Right lobe of liver (tissue), 6 donors: ENCODE measurements around the gene DRAM1. TPM values are rescaled to one million over a fixed set of nuclear protein-coding genes. Genes with fewer than 3 reads are reported as not detected.
"Not testable (repeated sequence)": the region's sequence is repeated elsewhere in the genome, so short reads cannot be mapped to it uniquely, and the experiment has no call there.

Source experiments
- ATAC-seq, 4 donors: fragments of 200-7000 bp; cut with Tn5 transposase; one replicate each; pipeline ENCODE4 v1.9.1; 2020; ENCODE audit warnings: mild to moderate bottlenecking in 4 of 4, moderate library complexity in 4 of 4
- DNase-seq, 3 donors: peaks; one replicate each; pipeline ENCODE4 v3.0.0-alpha.2; 2020
- H3K27ac ChIP-seq, 3 donors: fragments of 200-600 bp; one replicate each; pipeline ENCODE4 v1.8.0; 2022
- H3K27me3 ChIP-seq, 2 donors: fragments of 200-600 bp; one replicate each; pipeline ENCODE4 v1.8.0; 2022
- H3K36me3 ChIP-seq, 4 donors: fragments of 200-600 bp; sonication (generic) in 1 of 4; one replicate each; pipeline versions ENCODE4 v1.5.1 to v1.8.0; 2017 to 2022; ENCODE audit warnings: control low read depth in 1 of 4
- H3K4me1 ChIP-seq, 4 donors: fragments of 200-600 bp; sonication (generic) in 1 of 4; one replicate each; pipeline versions ENCODE4 v1.5.1 to v1.8.0; 2017 to 2022; ENCODE audit warnings: control low read depth in 1 of 4
- H3K4me3 ChIP-seq, 3 donors: fragments of 200-600 bp; one replicate each; pipeline ENCODE4 v1.8.0; 2022
- H3K9me3 ChIP-seq, 4 donors: fragments of 200-600 bp; sonication (generic) in 1 of 4; one replicate each; pipeline versions ENCODE4 v1.5.1 to v1.8.0; 2017 to 2022; ENCODE audit warnings: control low read depth in 1 of 4
- CTCF ChIP-seq, 4 donors: fragments of 200-600 bp in 3 of 4; fragments of 450-650 bp in 1 of 4; IDR thresholded peaks; one replicate each; pipeline versions ENCODE4 v1.5.1 to v1.8.0; 2016 to 2022; ENCODE audit warnings: antibody characterized with exemption in 4 of 4, mild to moderate bottlenecking in 2 of 4
- POLR2A ChIP-seq: fragments of 450-650 bp; IDR thresholded peaks from one replicate; pipeline ENCODE4 v1.6.1; 2017; ENCODE audit warnings: antibody characterized with exemption, mild to moderate bottlenecking
- WGBS: methylation state at CpG from one replicate; pipeline ENCODE4 v1.1.6; 2018; ENCODE audit warnings: low coverage, low lambda C conversion rate; ENCODE audit not compliant: insufficient coverage; ENCODE audit errors: missing lambda C conversion rate; 5-methylcytosine and 5-hydroxymethylcytosine counted together
- intact Hi-C, 2 donors: fragments of 100-400 bp; cut with DNase I; formaldehyde crosslinking; loops; one replicate each; pipeline versions ENCODE4 v1.11.2 to v1.14.1; 2022
- total RNA-seq, 6 experiments: library from RNA; depleted of rRNA in 2 of 6; stranded (reverse); fragments of >200 nt in 2 of 6; fragmentation: NEBNext Ultra II Directional in 3 of 6; extraction: Animal tissue kit (Norgen Biotek cat#: 25700) in 3 of 6; gene quantifications; one replicate each; pipeline versions ENCODE4 v1.1.0 to v1.2.4, GENCODE V29; 2016 to 2023
- donor health status: DM: no; HTN: yes; CAD: no.
- donor health status: DM: no; HTN: no; CAD: no.
- donor health status: DM: no; HTN: no; CAD: no.
- donor health status: DM: no; HTN: yes; CAD: no.
- donor health status: DM: no; HTN: yes; CAD: no.

The DRAM1 gene
- total RNA-seq, 6 experiments from 2014 or later = 2.2 to 11.3 (median 4.3) TPM

GRCh38 chr12:101863981-101864380, 13.4 kb upstream of the DRAM1 start:
- no peaks in the 10 kb centered on the region for H3K36me3 ChIP-seq
- DNase-seq (no peak), ATAC-seq (no peak)
- H3K9me3 ChIP-seq = no peaks in the 10 kb centered on the region
- no peaks in the 10 kb centered on the region for H3K27me3 ChIP-seq
- no peak for TF ChIP-seq POLR2A
- no peak for TF ChIP-seq CTCF (IDR thresholded peaks at IDR 0.05)
- intact Hi-C loops = no loop called here
- H3K4me1 ChIP-seq = no peaks in the 10 kb centered on the region
- H3K27ac ChIP-seq = no peak overlapping the region
- no peak overlapping the region for H3K4me3 ChIP-seq

DNA sequence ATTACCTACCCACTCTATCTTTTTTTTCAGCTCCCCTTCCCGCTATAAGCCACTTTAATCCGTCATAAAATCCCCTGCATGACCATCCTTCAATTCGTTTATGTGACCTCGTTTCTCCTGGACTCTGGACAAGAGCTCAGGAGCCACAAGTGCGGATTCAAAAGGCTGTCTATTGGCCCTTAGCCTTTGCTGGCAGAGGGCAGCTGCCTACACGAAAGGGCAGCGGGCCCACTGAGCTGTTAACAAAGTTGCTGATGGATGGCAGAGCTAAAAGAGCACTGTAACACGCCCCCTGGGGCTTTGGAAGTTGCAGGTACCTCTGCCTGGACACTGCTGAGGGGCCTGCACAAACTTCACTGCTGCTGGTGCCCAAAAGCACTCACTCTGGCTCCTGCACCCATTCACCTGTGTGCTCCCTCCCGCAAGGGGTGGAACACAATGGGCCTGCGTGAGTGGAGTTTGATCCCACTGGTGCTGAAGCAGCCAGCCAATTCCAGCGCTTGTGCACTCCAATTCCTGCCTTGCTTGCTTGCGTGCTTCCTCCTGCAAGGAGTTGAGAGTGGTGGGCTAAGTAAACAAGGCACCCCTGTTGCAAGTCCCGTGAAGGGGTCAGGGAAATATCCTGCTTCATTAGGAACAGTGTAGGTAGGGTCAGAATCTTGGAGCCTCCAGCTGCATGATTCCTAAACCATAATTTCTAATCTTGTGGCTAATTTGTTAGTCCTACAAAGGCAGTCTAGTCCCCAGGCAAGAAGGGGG, 10.6 kb upstream of the DRAM1 start:
- H3K36me3 ChIP-seq = no peaks in the 10 kb centered on the region
- no peaks in the 10 kb centered on the region for H3K4me1 ChIP-seq
- H3K27ac ChIP-seq = no peak overlapping the region
- intact Hi-C loops = no loop called here
- no peak overlapping the region for H3K4me3 ChIP-seq
- DNase-seq (no peak), ATAC-seq (no peak)
- H3K9me3 ChIP-seq = no peaks in the 10 kb centered on the region
- WGBS = 42% methylated on average over 8 of the region's 13 CpGs
- TF ChIP-seq POLR2A (no peak), CTCF (IDR thresholded peaks at IDR 0.05) (no peak)
- H3K27me3 ChIP-seq = no peaks in the 10 kb centered on the region

GRCh38 chr12:101867619-101868018, 9.8 kb upstream of the DRAM1 start:
- H3K4me1 ChIP-seq, H3K4me3 ChIP-seq, H3K27me3 ChIP-seq, H3K27ac ChIP-seq, H3K36me3 ChIP-seq, DNase-seq, intact Hi-C loops, ATAC-seq, H3K9me3 ChIP-seq: not testable (repeated sequence)
- WGBS = 93% methylated on average over 3 of the region's 3 CpGs

- H3K4me1 ChIP-seq = no peaks in the 10 kb centered on the region
- WGBS = 62% methylated on average over 1 of the region's 1 CpG
- H3K27me3 ChIP-seq = no peaks in the 10 kb centered on the region
- no peak for DNase-seq
- H3K9me3 ChIP-seq = no peaks in the 10 kb centered on the region
- TF ChIP-seq POLR2A = no peak
- TF ChIP-seq CTCF (IDR thresholded peaks at IDR 0.05) = no peak
- no peak overlapping the region for H3K27ac ChIP-seq
- H3K36me3 ChIP-seq = no peaks in the 10 kb centered on the region
- H3K4me3 ChIP-seq = no peak overlapping the region
- intact Hi-C loops = no loop called here
- ATAC-seq = no peak
These were observed 6.5 kb upstream of the DRAM1 start for GRCh38 chr12:101870925-101871324.

- Histone ChIP-seq H3K4me1 (no peaks in the 10 kb centered on the region), H3K27me3 (no peaks in the 10 kb centered on the region), H3K4me3 (no peak overlapping the region), H3K36me3 (no peaks in the 10 kb centered on the region), H3K9me3 (no peaks in the 10 kb centered on the region), H3K27ac (peak overlapping the region; percentile 59 to 97 (median 94))
- DNase-seq = no peak
- ATAC-seq = no peak
- TF ChIP-seq POLR2A (no peak), CTCF (IDR thresholded peaks at IDR 0.05) (no peak)
- WGBS = 88% methylated on average over 7 of the region's 9 CpGs
- intact Hi-C loops = no loop called here
These were observed 2.2 kb upstream of the DRAM1 start for GRCh38 chr12:101875162-101875561.
